Bronchial epithelial cell (primary cell): ENCODE results near the gene TUSC2. TPM values are rescaled to one million over a fixed set of nuclear protein-coding genes. Genes with fewer than 3 reads are reported as not detected.
A peak's percentile ranks its signal among the peaks of the same experiment; 100 is the strongest.

Source experiments
- DNase-seq: peaks from one replicate; pipeline ENCODE4 v3.0.0-alpha.2; 2010; ENCODE audit warnings: low read depth
- FAIRE-seq: peaks from 2 replicates; lab custom pipeline; 2011; peaks lifted over from hg19 to GRCh38; lab: Jason Lieb, UNC
- H3K27me3 ChIP-seq: 2 replicates; pipeline ENCODE4 v1.5.1; 2011; ENCODE audit warnings: low read length; ENCODE audit not compliant: control insufficient read depth, insufficient read depth
- H3K36me3 ChIP-seq: 2 replicates; pipeline ENCODE4 v1.5.1; 2011; ENCODE audit warnings: low read length; ENCODE audit not compliant: control insufficient read depth, insufficient read depth
- H3K4me3 ChIP-seq: 2 replicates; pipeline ENCODE4 v1.5.1; 2011; ENCODE audit warnings: mild to moderate bottlenecking, low read depth, low read length, control low read depth
- CTCF ChIP-seq: IDR thresholded peaks from 2 replicates; pipeline ENCODE4 v1.5.1; 2011; ENCODE audit warnings: mild to moderate bottlenecking, moderate library complexity, low read length, control low read depth, inconsistent platforms; ENCODE audit not compliant: insufficient read depth, severe bottlenecking
- total RNA-seq: library from RNA; depleted of rRNA; stranded (reverse); fragments of >200 nt; gene quantifications from 2 replicates; pipeline ENCODE4 v1.2.1, GENCODE V29; 2014

Gene TUSC2
- total RNA-seq, 1 donor from 2014 or later: 21.9 TPM

DNA sequence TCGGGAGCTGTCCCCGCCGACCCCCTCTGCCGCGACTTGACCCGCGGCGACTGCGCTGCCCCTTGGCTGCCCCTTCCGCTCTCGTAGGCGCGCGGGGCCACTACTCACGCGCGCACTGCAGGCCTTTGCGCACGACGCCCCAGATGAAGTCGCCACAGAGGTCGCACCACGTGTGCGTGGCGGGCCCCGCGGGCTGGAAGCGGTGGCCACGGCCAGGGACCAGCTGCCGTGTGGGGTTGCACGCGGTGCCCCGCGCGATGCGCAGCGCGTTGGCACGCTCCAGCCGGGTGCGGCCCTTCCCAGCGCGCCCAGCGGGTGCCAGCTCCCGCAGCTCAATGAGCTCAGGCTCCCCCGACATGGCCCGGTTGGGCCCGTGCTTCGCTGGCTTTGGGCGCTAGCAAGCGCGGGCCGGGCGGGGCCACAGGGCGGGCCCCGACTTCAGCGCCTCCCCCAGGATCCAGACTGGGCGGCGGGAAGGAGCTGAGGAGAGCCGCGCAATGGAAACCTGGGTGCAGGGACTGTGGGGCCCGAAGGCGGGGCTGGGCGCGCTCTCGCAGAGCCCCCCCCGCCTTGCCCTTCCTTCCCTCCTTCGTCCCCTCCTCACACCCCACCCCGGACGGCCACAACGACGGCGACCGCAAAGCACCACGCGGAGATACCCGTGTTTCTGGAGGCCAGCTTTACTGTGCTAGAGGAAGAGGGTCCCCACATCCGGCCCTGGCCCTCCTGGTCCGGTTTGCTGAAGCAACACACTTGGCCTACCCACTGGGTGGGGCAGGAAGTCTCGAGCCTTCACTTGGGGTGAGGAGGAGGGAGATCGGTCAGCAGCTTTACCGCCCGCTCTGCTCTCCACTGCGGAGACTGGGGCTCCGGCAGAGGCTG, 12.7 kb upstream of the TUSC2 start, which contains the start of gene RASSF1:
Gene RASSF1, minus strand, starts transcription at position 389 of the 882 bp plus-strand sequence. Its CDS starts 31 bp downstream, at position 358.
- no peaks in the 10 kb centered on the region for H3K36me3 ChIP-seq
- no peak for TF ChIP-seq CTCF
- no peak for FAIRE-seq
- peak; percentile 42 for DNase-seq
- no peaks in the 10 kb centered on the region for H3K27me3 ChIP-seq
- H3K4me3 ChIP-seq: peak within 1 kb of the TSS; percentile 44

GRCh38 chr3:50340147-50340447, 12.1 kb upstream of the TUSC2 start:
- H3K4me3 ChIP-seq: peak overlapping the region; percentile 44

GRCh38 chr3:50339485-50340146, 11.6 kb upstream of the TUSC2 start:
- FAIRE-seq: no peak
- TF ChIP-seq CTCF: no peak
- Histone ChIP-seq H3K36me3 (no peaks in the 10 kb centered on the region), H3K27me3 (no peaks in the 10 kb centered on the region), H3K4me3 (peak overlapping the region; percentile 44)
- DNase-seq: no peak

More at GRCh38 chr3:50340147-50340447, 12.1 kb upstream of the TUSC2 start:
- DNase-seq (no peak), FAIRE-seq (no peak)
- Histone ChIP-seq H3K27me3 (no peaks in the 10 kb centered on the region), H3K36me3 (no peaks in the 10 kb centered on the region)
- no peak for TF ChIP-seq CTCF

DNA sequence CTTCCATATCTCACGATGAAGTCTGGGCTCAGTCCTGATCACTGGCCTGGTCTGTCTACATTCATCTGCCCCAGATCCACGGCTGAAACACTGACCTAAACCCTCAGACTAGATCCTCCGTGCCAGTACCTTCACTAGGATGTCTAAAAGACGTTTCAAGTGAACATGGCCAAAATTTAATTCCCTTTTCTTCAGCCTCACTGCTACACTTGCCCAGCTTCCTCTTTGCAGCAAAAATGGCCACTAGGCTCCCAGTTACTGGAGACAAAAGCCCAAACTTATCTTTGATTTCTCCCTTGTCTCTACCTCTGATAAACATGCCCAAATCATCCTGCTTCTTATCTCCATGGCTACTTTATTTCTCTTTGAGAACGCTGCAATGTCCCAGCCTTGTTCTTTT, 10.9 kb upstream of the TUSC2 start:
- Histone ChIP-seq H3K4me3 (no peak overlapping the region), H3K36me3 (no peaks in the 10 kb centered on the region), H3K27me3 (no peaks in the 10 kb centered on the region)
- no peak for TF ChIP-seq CTCF
- no peak for DNase-seq
- FAIRE-seq: peak; percentile 36

GRCh38 chr3:50337175-50337861, 9.3 kb upstream of the TUSC2 start:
- Histone ChIP-seq H3K27me3 (no peaks in the 10 kb centered on the region), H3K36me3 (no peaks in the 10 kb centered on the region), H3K4me3 (peak overlapping the region; percentile 90)
- peak; percentile 96 for DNase-seq
- TF ChIP-seq CTCF: no peak
- FAIRE-seq: no peak
